HepG2 (cell line): ENCODE data around the gene LRTM2. TPM values are rescaled to one million over a fixed set of nuclear protein-coding genes. Genes with fewer than 3 reads are reported as not detected.

Experiments used
- ATAC-seq: fragments of 200-7000 bp; cut with Tn5 transposase; 3 replicates; pipeline ENCODE4 v1.9.1; 2020; ENCODE audit warnings: mild to moderate bottlenecking, moderate library complexity
- BruUV-seq: library from RNA; stranded (reverse); fragments of 400-500 nt; replicated peaks from 2 replicates; lab custom pipeline; 2021; lab: Mats Ljungman, UMichigan
- CTCF ChIA-PET: fragments of 300-600 bp; formaldehyde crosslinking; extraction: SDS; loops from one replicate; lab custom pipeline; 2021; ENCODE audit warnings: low total read pairs, inconsistent platforms, low intra/inter-chr PET ratio; lab: Yijun Ruan, JAX
- POLR2A ChIA-PET: fragments of 350-600 bp; sonication (Branson Sonifier 250); formaldehyde crosslinking; loops from one replicate; lab custom pipeline; 2020; ENCODE audit warnings: antibody characterized with exemption, inconsistent platforms; lab: Yijun Ruan, JAX
- DNase-seq: peaks from one replicate; pipeline ENCODE4 v3.0.0-alpha.2; 2015; ENCODE audit warnings: low spot score
- FAIRE-seq: peaks from 3 replicates; lab custom pipeline; 2011; peaks lifted over from hg19 to GRCh38; lab: Jason Lieb, UNC
- H2AFZ ChIP-seq: one replicate; pipeline ENCODE4 v1.6.1; 2011; ENCODE audit warnings: low read length, inconsistent platforms
- H3K27ac ChIP-seq: fragments of 300-600 bp; 3 replicates; pipeline ENCODE4 v1.8.0; 2011; ENCODE audit warnings: mixed run types, mild to moderate bottlenecking, mixed read lengths, low read length, inconsistent platforms; ENCODE audit not compliant: insufficient read depth; ENCODE audit errors: extremely low read length
- H3K27me3 ChIP-seq, 2 experiments: fragments of 200-600 bp in 1 of 2; 2 replicates in 1 of 2; 3 replicates in 1 of 2; pipeline versions ENCODE4 v1.6.0 to v1.8.0; 2011; ENCODE audit warnings: low read length in 2 of 2, mild to moderate bottlenecking in 2 of 2, moderate library complexity in 2 of 2, inconsistent platforms in 1 of 2; ENCODE audit not compliant: insufficient read depth in 2 of 2, control insufficient read depth in 1 of 2
- H3K36me3 ChIP-seq, 2 experiments: fragments of 200-600 bp in 1 of 2; replicated peaks in 1 of 2; 2 replicates in 1 of 2; 3 replicates in 1 of 2; pipeline versions ENCODE4 v1.5.1 to v1.8.0; 2011; ENCODE audit warnings: low read length in 2 of 2, inconsistent platforms in 1 of 2; ENCODE audit not compliant: insufficient read depth in 2 of 2, control insufficient read depth in 1 of 2
- H3K4me1 ChIP-seq: 2 replicates; pipeline ENCODE4 v1.5.1; 2012; ENCODE audit warnings: low read length, inconsistent platforms; ENCODE audit not compliant: insufficient read depth
- H3K4me2 ChIP-seq: 2 replicates; pipeline ENCODE4 v1.6.0; 2011; ENCODE audit warnings: low read depth, low read length, inconsistent platforms
- H3K4me3 ChIP-seq, 3 experiments: fragments of 200-600 bp in 1 of 3; sonication (generic), shearing (Covaris generic) in 1 of 3; replicated peaks in 1 of 3; 2 replicates each; pipeline ENCODE4 v1.5.1; 2011 to 2016; ENCODE audit warnings: low read length in 3 of 3, inconsistent platforms in 2 of 3, low read depth in 2 of 3, mild to moderate bottlenecking in 2 of 3, control low read depth in 1 of 3, mixed read lengths in 1 of 3; ENCODE audit not compliant: insufficient read depth in 1 of 3
- H3K79me2 ChIP-seq: one replicate; pipeline ENCODE4 v1.6.1; 2011; ENCODE audit warnings: low read length, inconsistent platforms; ENCODE audit not compliant: insufficient read depth
- H3K9ac ChIP-seq: 2 replicates; pipeline ENCODE4 v1.6.0; 2011; ENCODE audit warnings: mild to moderate bottlenecking, low read depth, low read length, inconsistent platforms; ENCODE audit not compliant: insufficient read depth
- H3K9me3 ChIP-seq: 2 replicates; pipeline ENCODE4 v1.5.1; 2012; ENCODE audit warnings: mild to moderate bottlenecking, low read length
- H4K20me1 ChIP-seq: 2 replicates; pipeline ENCODE4 v1.6.0; 2011; ENCODE audit warnings: inconsistent platforms, mild to moderate bottlenecking, low read length, moderate library complexity; ENCODE audit not compliant: insufficient read depth
- CREB1 ChIP-seq, 2 experiments: fragments of 450-650 bp in 1 of 2; IDR thresholded peaks; 2 replicates each; pipeline ENCODE4 v1.6.1; 2016 to 2017; ENCODE audit warnings: control low read depth in 1 of 2, mild to moderate bottlenecking in 1 of 2, missing compliant biosample characterization in 1 of 2, missing genetic modification characterization in 1 of 2
- GTF2F1 ChIP-seq: fragments of 150-350 bp; IDR thresholded peaks from 2 replicates; pipeline ENCODE4 v1.6.1; 2014; ENCODE audit warnings: low read length
- MLXIP ChIP-seq: sonication (generic); formaldehyde crosslinking; IDR thresholded peaks from 2 replicates; pipeline ENCODE4 v1.9.0; 2021; ENCODE audit warnings: missing genetic modification reagents, borderline replicate concordance
- NFE2L1 ChIP-seq: sonication (generic); formaldehyde crosslinking; IDR thresholded peaks from 2 replicates; pipeline ENCODE4 v1.4.0; 2020; ENCODE audit warnings: missing genetic modification reagents, mild to moderate bottlenecking, borderline replicate concordance
- PRPF4 ChIP-seq: fragments of 200-400 bp; formaldehyde crosslinking; IDR thresholded peaks from 2 replicates; pipeline ENCODE4 v1.6.1; 2016; ENCODE audit warnings: low read length, low read depth; ENCODE audit not compliant: poor library complexity, severe bottlenecking
- SATB2 ChIP-seq: sonication (generic); formaldehyde crosslinking; IDR thresholded peaks from 2 replicates; pipeline ENCODE4 v1.5.0; 2020; ENCODE audit warnings: missing genetic modification reagents
- SRSF9 ChIP-seq: fragments of 200-400 bp; formaldehyde crosslinking; IDR thresholded peaks from 2 replicates; pipeline ENCODE4 v1.6.1; 2018; ENCODE audit warnings: borderline replicate concordance, mild to moderate bottlenecking, low read depth, low read length; ENCODE audit not compliant: insufficient read depth, poor library complexity, severe bottlenecking
- TCF7L2 ChIP-seq: IDR thresholded peaks from 2 replicates; pipeline ENCODE4 v1.6.1; 2011; ENCODE audit warnings: mild to moderate bottlenecking, low read depth, low read length, moderate library complexity
- TOE1 ChIP-seq: sonication (generic); formaldehyde crosslinking; IDR thresholded peaks from 2 replicates; pipeline ENCODE4 v1.4.0; 2020; ENCODE audit warnings: mild to moderate bottlenecking, missing genetic modification reagents
- ZKSCAN8 ChIP-seq: IDR thresholded peaks from 2 replicates; pipeline ENCODE4 v1.6.1; 2016; ENCODE audit warnings: borderline replicate concordance, missing genetic modification reagents, missing compliant biosample characterization
- ZNF101 ChIP-seq: sonication (generic); formaldehyde crosslinking; IDR thresholded peaks from 2 replicates; pipeline ENCODE4 v1.4.0; 2020; ENCODE audit warnings: mild to moderate bottlenecking, low read depth, missing genetic modification reagents, borderline replicate concordance
- ZNF747 ChIP-seq: sonication (generic); formaldehyde crosslinking; IDR thresholded peaks from 2 replicates; pipeline ENCODE4 v1.8.1; 2023; ENCODE audit warnings: missing genetic modification reagents, mild to moderate bottlenecking, borderline replicate concordance
- WGBS: methylation state at CpG from one replicate; pipeline ENCODE4 v1.1.6; 2017; ENCODE audit warnings: low lambda C conversion rate; 5-methylcytosine and 5-hydroxymethylcytosine counted together
- in situ Hi-C: cut with HindIII; loops from 2 replicates; pipeline ENCODE4 v1.10.0; 2017; ENCODE audit warnings: low pct_unique_long_range_greater_than_20kb; ENCODE audit not compliant: extremely low pct_ligation_motif_present
- intact Hi-C: fragments of 100-400 bp; cut with micrococcal nuclease; formaldehyde crosslinking; loops from one replicate; pipeline ENCODE4 v1.10.0; 2022; ENCODE audit not compliant: unreplicated experiment
- polyA plus RNA-seq, 8 experiments: library from polyadenylated mRNA; depleted of rRNA in 3 of 8; stranded (reverse) in 7 of 8; unstranded in 1 of 8; fragments of >200 nt; fragmentation: Illumina TruSeq in 4 of 8; extraction: Trizol in 4 of 8; gene quantifications; 2 replicates each; pipeline versions ENCODE4 v1.2.1 to v1.2.3, GENCODE V29; 2011 to 2016; ENCODE audit warnings: low read depth in 4 of 8, missing spikeins in 1 of 8, mixed read lengths in 1 of 8; ENCODE audit not compliant: insufficient read depth in 1 of 8
- total RNA-seq, 5 experiments: library from RNA; depleted of rRNA; stranded (reverse); fragments of >200 nt; fragmentation: Illumina TruSeq; extraction: Trizol; gene quantifications; 2 replicates each; pipeline ENCODE4 v1.2.3, GENCODE V29; 2016; ENCODE audit warnings: low read depth in 1 of 5

LRTM2 gene
- total and polyA plus RNA-seq, 2 of the 13 experiments (the other 11 are each of a cell fraction or from before 2014, with no cell fraction given), result 0.09 TPM; not detected in 1

DNA sequence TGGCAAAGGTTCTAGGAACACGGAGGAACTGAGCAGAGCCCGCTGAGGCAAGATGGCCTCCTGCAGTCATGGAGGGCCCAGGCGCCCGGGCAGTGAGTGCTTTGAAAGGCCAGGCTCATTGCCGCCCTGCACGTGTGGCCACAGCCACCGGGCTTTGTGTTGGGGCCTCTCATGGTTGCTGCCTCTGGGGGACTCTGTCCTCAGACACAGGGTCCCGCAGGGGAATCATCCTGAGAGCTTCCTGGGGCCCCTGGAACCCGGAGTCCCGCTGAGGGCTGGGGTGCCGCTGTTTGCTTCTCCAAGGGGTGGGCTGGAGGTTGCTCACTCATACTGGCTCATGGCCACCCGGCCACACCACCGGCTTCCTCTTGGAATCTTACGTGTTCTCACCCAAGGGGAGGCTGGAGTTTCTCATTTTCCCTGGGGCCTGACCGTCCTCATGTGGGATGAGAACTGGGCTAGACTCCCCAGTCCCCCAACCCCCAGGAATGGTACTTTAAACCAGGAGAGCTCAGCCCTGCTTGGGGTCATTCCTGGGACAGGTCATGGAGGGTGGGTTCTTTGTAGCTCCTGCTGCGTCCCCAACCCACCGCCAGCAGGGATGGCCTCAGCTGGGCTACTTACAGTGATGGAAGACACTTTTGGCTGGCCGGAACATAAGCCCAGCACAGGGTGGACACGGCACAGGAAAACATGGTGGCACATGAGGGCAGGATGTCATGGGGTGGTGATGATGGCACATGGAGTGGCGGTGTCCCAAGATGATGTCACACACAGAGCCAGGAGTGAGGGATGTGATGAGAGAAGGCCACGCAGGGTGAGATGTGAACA, 21.1 kb upstream of the LRTM2 start:
- no peak for FAIRE-seq
- CTCF ChIA-PET, result no interaction called here
- ATAC-seq, result no peak

DNA sequence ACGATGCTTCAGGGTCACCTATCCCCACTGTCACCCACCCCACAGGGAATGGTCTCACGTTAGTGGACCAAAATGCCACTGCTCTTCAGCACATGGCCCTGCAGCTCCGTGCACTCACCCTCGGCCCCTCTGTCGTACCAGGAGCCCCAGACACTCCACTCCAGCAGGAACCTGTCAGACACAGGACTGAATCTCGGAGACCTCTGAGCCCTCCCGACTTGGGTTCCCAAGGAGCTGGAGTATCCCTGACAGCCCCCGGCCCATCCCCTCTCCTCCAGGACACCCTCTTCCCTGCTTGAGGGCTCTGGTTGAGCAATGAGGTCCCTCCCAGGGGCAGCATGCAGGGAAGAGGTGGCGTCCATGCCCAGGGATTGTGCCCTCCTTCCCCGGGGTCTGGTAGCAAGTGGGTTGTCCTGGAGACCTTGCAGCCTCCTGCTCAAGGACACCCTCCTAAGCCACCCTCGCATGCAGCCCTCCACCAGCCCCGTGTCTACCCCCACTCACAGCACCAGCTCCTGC, 20.4 kb upstream of the LRTM2 start:
- no peak for DNase-seq
- TF ChIP-seq TOE1 (CRISPR knock-in tag), result no peak
- no peak for TF ChIP-seq SRSF9
- TF ChIP-seq MLXIP (CRISPR knock-in tag), result no peak
- TF ChIP-seq ZNF747 (CRISPR knock-in tag), result no peak
- no peak for TF ChIP-seq TCF7L2
- TF ChIP-seq PRPF4, result no peak
- TF ChIP-seq ZKSCAN8 (CRISPR knock-in tag), result no peak
- TF ChIP-seq, all 625 proteins: peak for 0
- FAIRE-seq (no peak), ATAC-seq (no peak)
- Histone ChIP-seq H3K27me3 (no peaks in the 10 kb centered on the region), H3K9me3 (no peaks in the 10 kb centered on the region), H3K36me3 (peaks cover 0 to 3% of the 10 kb centered on the region in 2 experiments; a peak in 2 of 5 replicates), H3K4me2 (no peak overlapping the region), H4K20me1 (no peaks in the 10 kb centered on the region), H3K4me3 (no peak overlapping the region), H3K9ac (no peak overlapping the region), H3K4me1 (peaks cover 19% of the 10 kb centered on the region; the same call in 1 of the 2 replicates), H3K27ac (no peak overlapping the region), H2AFZ (no peak overlapping the region), H3K79me2 (no peaks in the 10 kb centered on the region)
- in situ Hi-C loops (loop anchor here (10.0 kb wide), 1 partner anchor 235 kb away; no protein-coding TSS in a partner anchor), intact Hi-C loops (loop anchor here (5.0 kb wide), 1 partner anchor 237 kb away; no protein-coding TSS in a partner anchor)
- 89% methylated on average over 5 of the region's 12 CpGs for WGBS
- no TSS peak for BruUV-seq
- ChIA-PET CTCF (no interaction called here), POLR2A (interaction anchor here (1.4 kb wide), 1 partner anchor 11 kb away, joined by 4 read pairs; no protein-coding TSS in a partner anchor)

More for the DNA sequence above, 21.1 kb upstream of the LRTM2 start:
- 90% methylated on average over 19 of the region's 21 CpGs for WGBS
- Histone ChIP-seq H3K79me2 (no peaks in the 10 kb centered on the region), H3K36me3 (peaks cover 0 to 3% of the 10 kb centered on the region in 2 experiments; a peak in 2 of 5 replicates), H3K27ac (no peak overlapping the region), H3K27me3 (no peaks in the 10 kb centered on the region), H3K4me3 (no peak overlapping the region), H3K4me2 (no peak overlapping the region), H3K9me3 (no peaks in the 10 kb centered on the region), H3K9ac (no peak overlapping the region), H2AFZ (no peak overlapping the region), H3K4me1 (peaks cover 13% of the 10 kb centered on the region; the same call in 1 of the 2 replicates), H4K20me1 (no peaks in the 10 kb centered on the region)
- POLR2A ChIA-PET, result no interaction called here
- no TSS peak for BruUV-seq
- TF ChIP-seq SATB2 (CRISPR knock-in tag), result no peak
- peak; percentile 32; the same call in 1 of the 2 replicates for TF ChIP-seq CREB1 (IDR thresholded peaks at IDR 0.05)
- no peak for TF ChIP-seq CREB1 (CRISPR knock-in tag; IDR thresholded peaks at IDR 0.05)
- TF ChIP-seq NFE2L1 (CRISPR knock-in tag), result no peak
- TF ChIP-seq GTF2F1, result no peak
- no peak for TF ChIP-seq ZNF101 (CRISPR knock-in tag)
- DNase-seq, result no peak
- in situ Hi-C loops (no loop called here), intact Hi-C loops (loop anchor here (5.0 kb wide), 1 partner anchor 238 kb away; no protein-coding TSS in a partner anchor)
